Left ventricle myocardium inferior (tissue), 1 donor: ENCODE measurements around the gene PCCA. TPM values are rescaled to one million over a fixed set of nuclear protein-coding genes. Genes with fewer than 3 reads are reported as not detected.
"Not testable (repeated sequence)": the region's sequence is repeated elsewhere in the genome, so short reads cannot be mapped to it uniquely, and the experiment has no call there.

Source experiments
- DNase-seq: peaks from one replicate; pipeline ENCODE4 v3.0.0-alpha.2; 2020
- H3K27ac ChIP-seq: fragments of 200-600 bp; replicated peaks from 2 replicates; pipeline ENCODE4 v1.8.0; 2021
- H3K27me3 ChIP-seq: fragments of 200-600 bp; 2 replicates; pipeline ENCODE4 v1.8.0; 2021; ENCODE audit warnings: low read depth
- H3K36me3 ChIP-seq: fragments of 200-600 bp; 2 replicates; pipeline ENCODE4 v1.8.0; 2021
- H3K4me1 ChIP-seq: fragments of 200-600 bp; 2 replicates; pipeline ENCODE4 v1.8.0; 2021
- H3K4me3 ChIP-seq: fragments of 200-600 bp; 2 replicates; pipeline ENCODE4 v1.8.0; 2021; ENCODE audit warnings: mild to moderate bottlenecking, moderate library complexity
- H3K9me3 ChIP-seq: fragments of 200-600 bp; replicated peaks from 2 replicates; pipeline ENCODE4 v1.8.0; 2021
- intact Hi-C: fragments of 100-400 bp; cut with micrococcal nuclease; formaldehyde crosslinking; loops from one replicate; pipeline ENCODE4 v1.11.0; 2022
- total RNA-seq: library from RNA; stranded (reverse); fragmentation: NEBNext Ultra II Directional; extraction: Animal tissue kit (Norgen Biotek cat#: 25700); gene quantifications from one replicate; pipeline ENCODE4 v1.2.1, GENCODE V29; 2021
- TF ChIP-seq, protein P1 (sequence below): fragments of 200-600 bp; IDR thresholded peaks from 2 replicates; pipeline ENCODE4 v1.8.0; 2021; ENCODE audit warnings: antibody characterized with exemption, mild to moderate bottlenecking, borderline replicate concordance
- donor health status: DM: no; HTN: yes; CAD: no; lungs with severe emphysema.

The PCCA gene
- total RNA-seq, 1 donor from 2014 or later, result 65.4 TPM

DNA sequence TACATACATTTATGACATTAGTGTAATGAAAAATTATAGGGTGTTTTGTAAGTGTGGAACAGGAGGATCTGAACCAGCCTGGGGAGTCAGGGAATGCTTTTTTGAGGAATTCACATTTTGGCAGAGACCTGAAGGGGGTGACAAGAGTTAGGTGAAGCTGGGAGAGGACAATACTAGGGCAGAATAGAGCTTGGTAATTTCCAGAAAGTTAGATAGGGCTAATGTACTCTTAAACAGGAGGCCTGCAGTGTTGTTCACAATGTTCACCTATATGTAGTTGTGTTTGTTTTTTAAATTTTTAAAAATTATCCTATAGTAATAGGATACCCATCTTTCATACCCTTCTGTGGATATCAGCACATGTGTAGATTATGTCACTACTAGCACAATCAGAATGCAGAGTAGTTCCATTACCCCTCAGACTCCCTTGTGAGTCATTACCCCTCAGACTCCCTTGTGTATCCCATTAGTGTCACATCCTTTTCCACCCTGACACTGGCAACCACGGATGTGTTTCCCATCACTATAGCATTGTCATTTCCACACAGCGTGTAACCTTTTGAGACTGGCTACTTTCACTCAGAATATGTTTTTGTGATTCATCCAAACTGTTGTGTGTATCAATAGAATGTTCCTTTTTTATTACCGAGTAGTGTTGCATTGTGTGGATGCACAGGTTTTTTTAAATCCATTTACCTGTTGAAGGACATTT is 43.1 kb downstream of the PCCA start:
- no peak overlapping the region for H3K4me3 ChIP-seq
- no peaks in the 10 kb centered on the region for H3K9me3 ChIP-seq
- H3K27ac ChIP-seq, result no peak overlapping the region
- intact Hi-C loops, result no loop called here
- H3K4me1 ChIP-seq, result peaks cover 15% of the 10 kb centered on the region
- TF ChIP-seq, protein P1, sequence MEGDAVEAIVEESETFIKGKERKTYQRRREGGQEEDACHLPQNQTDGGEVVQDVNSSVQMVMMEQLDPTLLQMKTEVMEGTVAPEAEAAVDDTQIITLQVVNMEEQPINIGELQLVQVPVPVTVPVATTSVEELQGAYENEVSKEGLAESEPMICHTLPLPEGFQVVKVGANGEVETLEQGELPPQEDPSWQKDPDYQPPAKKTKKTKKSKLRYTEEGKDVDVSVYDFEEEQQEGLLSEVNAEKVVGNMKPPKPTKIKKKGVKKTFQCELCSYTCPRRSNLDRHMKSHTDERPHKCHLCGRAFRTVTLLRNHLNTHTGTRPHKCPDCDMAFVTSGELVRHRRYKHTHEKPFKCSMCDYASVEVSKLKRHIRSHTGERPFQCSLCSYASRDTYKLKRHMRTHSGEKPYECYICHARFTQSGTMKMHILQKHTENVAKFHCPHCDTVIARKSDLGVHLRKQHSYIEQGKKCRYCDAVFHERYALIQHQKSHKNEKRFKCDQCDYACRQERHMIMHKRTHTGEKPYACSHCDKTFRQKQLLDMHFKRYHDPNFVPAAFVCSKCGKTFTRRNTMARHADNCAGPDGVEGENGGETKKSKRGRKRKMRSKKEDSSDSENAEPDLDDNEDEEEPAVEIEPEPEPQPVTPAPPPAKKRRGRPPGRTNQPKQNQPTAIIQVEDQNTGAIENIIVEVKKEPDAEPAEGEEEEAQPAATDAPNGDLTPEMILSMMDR, result no peak
- no peak for DNase-seq
- H3K36me3 ChIP-seq, result no peaks in the 10 kb centered on the region
- no peaks in the 10 kb centered on the region for H3K27me3 ChIP-seq

DNA sequence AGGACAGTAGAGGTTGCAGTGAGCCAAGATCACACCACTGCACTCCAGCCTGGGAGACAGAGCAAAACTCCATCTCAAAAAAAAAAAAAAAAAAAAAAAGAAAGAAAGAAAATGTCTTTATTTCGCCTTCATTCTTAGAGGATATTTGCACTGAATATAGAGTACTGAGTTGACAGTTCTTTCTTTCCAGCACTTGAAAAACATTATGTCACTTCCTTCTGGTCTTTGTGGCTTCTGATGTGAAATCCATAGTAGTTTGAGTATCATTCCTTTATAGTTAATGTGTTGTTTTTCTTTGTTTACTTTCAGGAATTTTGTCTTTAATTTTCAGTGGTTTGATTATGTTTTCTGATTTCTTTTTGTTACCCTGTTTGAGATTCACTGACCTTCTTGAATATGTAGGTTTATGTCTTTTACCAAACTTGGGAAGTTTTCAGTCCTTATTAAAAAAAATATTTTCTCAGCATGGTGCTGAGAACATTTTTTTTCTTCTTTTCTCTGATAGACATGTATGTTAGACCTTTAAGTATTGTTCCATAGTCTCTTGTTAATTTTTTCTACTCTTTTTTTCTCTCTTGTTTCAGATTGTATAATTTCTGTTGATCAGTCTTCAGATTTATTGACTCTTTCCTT is 50.1 kb downstream of the PCCA start:
- intact Hi-C loops, result no loop called here
- no peak for DNase-seq
- no peaks in the 10 kb centered on the region for H3K4me1 ChIP-seq
- TF ChIP-seq, protein P1, result no peak
- H3K36me3 ChIP-seq, result peaks cover 4% of the 10 kb centered on the region
- no peak overlapping the region for H3K4me3 ChIP-seq
- H3K27me3 ChIP-seq, result no peaks in the 10 kb centered on the region
- H3K27ac ChIP-seq, result no peak overlapping the region
- H3K9me3 ChIP-seq, result no peaks in the 10 kb centered on the region

DNA sequence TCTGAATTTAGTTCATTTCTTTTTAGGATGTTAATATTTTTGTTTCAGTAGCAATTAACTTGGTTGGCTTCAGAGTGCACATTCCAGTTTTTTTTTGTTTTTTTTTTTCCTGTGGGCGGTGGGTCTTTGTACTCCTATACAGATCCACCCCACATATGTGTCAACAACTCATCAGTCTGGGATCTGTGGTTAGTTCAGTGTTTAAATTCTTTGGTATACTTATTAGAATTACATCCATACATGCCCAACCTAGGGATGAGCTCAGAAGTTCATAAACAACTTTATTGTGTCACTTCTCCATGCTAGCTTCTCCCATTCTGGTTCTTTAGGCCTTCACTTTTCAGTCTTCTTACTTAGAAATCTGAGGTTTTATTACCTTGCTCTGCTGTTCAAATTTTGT is 50.9 kb downstream of the PCCA start:
- intact Hi-C loops, result no loop called here
- TF ChIP-seq, protein P1, result no peak
- Histone ChIP-seq H3K27ac (no peak overlapping the region), H3K27me3 (no peaks in the 10 kb centered on the region), H3K4me1 (no peaks in the 10 kb centered on the region), H3K36me3 (peaks cover 8% of the 10 kb centered on the region), H3K4me3 (no peak overlapping the region), H3K9me3 (no peaks in the 10 kb centered on the region)
- no peak for DNase-seq

DNA sequence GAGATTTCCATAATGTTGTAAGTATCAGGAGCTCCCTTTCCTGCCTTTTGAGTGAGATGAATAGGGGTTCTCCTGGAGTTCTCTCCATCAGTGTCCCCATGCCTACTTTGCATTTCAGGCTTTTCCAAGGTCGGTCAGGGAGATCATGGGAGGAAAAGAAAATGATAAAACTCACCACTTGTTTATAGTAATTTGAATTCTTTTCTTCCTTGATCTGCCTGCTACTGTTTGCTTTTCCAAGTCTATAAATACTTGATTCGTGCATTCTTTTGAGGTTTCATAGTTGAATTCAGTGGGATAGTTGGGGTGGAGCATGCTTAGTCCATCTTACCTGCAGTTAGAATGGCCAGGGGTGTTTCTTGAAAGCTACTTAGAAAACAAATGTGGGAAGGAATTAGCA is 51.5 kb downstream of the PCCA start:
- DNase-seq, result no peak
- no peaks in the 10 kb centered on the region for H3K27me3 ChIP-seq
- no peaks in the 10 kb centered on the region for H3K9me3 ChIP-seq
- H3K27ac ChIP-seq, result no peak overlapping the region
- TF ChIP-seq, protein P1, result no peak
- intact Hi-C loops, result no loop called here
- H3K4me1 ChIP-seq, result no peaks in the 10 kb centered on the region
- H3K36me3 ChIP-seq, result peaks cover 12% of the 10 kb centered on the region
- H3K4me3 ChIP-seq, result no peak overlapping the region

DNA sequence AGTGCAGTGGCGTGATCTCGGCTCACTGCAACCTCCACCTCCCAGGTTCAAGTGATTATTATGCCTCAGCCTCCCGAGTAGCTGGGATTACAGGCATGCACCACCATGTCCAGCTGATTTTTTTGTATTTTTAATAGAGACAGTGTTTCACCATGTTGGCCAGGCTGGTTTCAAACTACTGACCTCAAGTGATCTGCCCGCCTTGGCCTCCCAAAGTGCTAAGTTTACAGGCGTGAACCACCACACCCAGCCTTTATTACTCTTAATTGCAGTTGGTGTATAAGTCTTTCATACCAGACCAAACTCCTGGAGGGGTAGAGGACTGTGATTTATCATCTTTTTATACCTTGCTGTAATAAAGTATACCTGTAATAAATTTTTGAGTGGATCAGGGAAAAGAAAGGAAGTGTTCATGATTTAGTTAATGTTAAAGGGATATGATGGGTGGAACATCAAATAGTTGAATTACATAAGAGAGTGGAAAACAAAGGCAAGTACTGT is 52.6 kb downstream of the PCCA start:
- DNase-seq, H3K27ac ChIP-seq, intact Hi-C loops, H3K4me3 ChIP-seq, H3K4me1 ChIP-seq, H3K27me3 ChIP-seq, H3K9me3 ChIP-seq: not testable (repeated sequence)
- H3K36me3 ChIP-seq, result peaks cover 15% of the 10 kb centered on the region

DNA sequence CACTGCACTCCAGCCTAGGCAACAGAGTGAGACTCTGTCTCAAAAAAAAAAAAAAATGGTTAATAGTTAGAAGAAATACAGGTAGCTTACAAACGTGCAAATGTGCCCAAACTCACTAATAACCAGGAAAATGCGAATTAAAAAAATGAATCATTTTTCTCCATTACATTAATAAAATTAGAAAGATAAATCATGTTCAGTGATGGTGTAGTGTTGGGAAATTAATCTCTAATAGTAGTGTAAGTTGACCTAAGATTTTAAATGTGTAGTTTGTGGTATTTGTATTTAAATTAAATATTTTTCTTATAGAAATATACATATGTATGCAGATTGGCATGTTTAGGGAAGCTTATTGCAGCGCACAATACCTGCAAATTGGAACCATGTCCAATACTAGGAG is 57.6 kb downstream of the PCCA start:
- no peak overlapping the region for H3K4me3 ChIP-seq
- H3K9me3 ChIP-seq, result peaks cover 15% of the 10 kb centered on the region
- no peaks in the 10 kb centered on the region for H3K27me3 ChIP-seq
- H3K27ac ChIP-seq, result no peak overlapping the region
- TF ChIP-seq, protein P1, result no peak
- H3K4me1 ChIP-seq, result no peaks in the 10 kb centered on the region
- intact Hi-C loops, result no loop called here
- no peak for DNase-seq
- H3K36me3 ChIP-seq, result peaks cover 30% of the 10 kb centered on the region
